ENCODE results near the gene B9D2.

The B9D2 gene

DNA sequence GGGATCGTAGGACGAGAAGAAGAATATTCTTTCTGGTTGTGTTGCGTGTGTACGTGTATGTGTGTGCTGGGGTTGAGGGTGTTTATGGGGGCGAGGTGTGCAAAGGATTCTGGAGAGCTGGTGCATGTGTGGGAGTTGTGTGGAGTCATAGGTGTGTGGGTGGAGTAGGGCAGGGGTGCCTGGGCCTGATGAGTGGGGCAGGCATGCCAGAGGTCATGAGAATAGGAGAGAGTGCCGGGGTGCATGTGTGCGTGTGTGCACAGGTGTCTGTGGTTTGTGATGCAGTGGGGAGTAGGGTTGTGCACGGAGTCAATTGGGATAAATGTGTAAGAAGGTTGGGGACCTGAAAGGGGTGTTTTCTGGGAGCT, 13.0 kb upstream of the B9D2 start:
- peak overlapping the region; percentile 21; the same call in 1 of the 2 replicates for H3K27ac ChIP-seq (ENCODE audit: extremely low read depth, low read depth, low read length)
- H3K4me1 ChIP-seq (ENCODE audit: control insufficient read depth, insufficient read depth, low read length) = peaks cover 20% of the 10 kb centered on the region
- POLR2A ChIA-PET = interaction anchor here (1.3 to 6.2 kb wide), 2 partner anchors 12 to 24 kb away, joined by 3 to 64 read pairs; partner anchors contain the start of gene B9D2
- H3K4me3 ChIP-seq (ENCODE audit: low read depth, low read length) = peak overlapping the region; percentile 34
- CTCF ChIA-PET = interaction anchor here (1.9 kb wide), 1 partner anchor 13 kb away, joined by 5 read pairs; the partner anchor contains the start of gene B9D2
- no peaks in the 10 kb centered on the region for H3K9me3 ChIP-seq (ENCODE audit: control insufficient read depth, insufficient read depth, low read depth, low read length)
- H3K36me3 ChIP-seq (ENCODE audit: control insufficient read depth in 2 of 2, insufficient read depth in 1 of 2, low read length in 2 of 2) = no peaks in the 10 kb centered on the region; a peak in 1 of 3 replicates
- TF ChIP-seq KLF1 (tag by site-specific recombination; IDR thresholded peaks at IDR 0.05) (no peak), EGR2 (tag by site-specific recombination; IDR thresholded peaks at IDR 0.05; ENCODE audit: low read depth) (peak; percentile 100), ZNF558 (tag by site-specific recombination; IDR thresholded peaks at IDR 0.05) (no peak), ZEB2 (tag by site-specific recombination; IDR thresholded peaks at IDR 0.05) (0 out of 2 replicates have a peak, but pooled peaks have one; percentile 14), ZNF214 (tag by site-specific recombination; IDR thresholded peaks at IDR 0.05; ENCODE audit: borderline replicate concordance) (no peak), KLF16 (tag by site-specific recombination; IDR thresholded peaks at IDR 0.05) (no peak), ZNF112 (tag by site-specific recombination; IDR thresholded peaks at IDR 0.05) (no peak), ZNF223 (tag by site-specific recombination; IDR thresholded peaks at IDR 0.05) (peak; percentile 71), ZFHX2 (tag by site-specific recombination; conservative IDR thresholded peaks at IDR 0.05) (peak; percentile 100), ZNF335 (tag by site-specific recombination; conservative IDR thresholded peaks at IDR 0.05) (peak; percentile 3; the same call in 1 of the 2 replicates), ZNF501 (tag by site-specific recombination; IDR thresholded peaks at IDR 0.05) (no peak), KLF8 (tag by site-specific recombination; IDR thresholded peaks at IDR 0.05) (no peak), ZBTB21 (tag by site-specific recombination; IDR thresholded peaks at IDR 0.05) (0 out of 2 replicates have a peak, but pooled peaks have one; percentile 43), ZNF10 (tag by site-specific recombination; IDR thresholded peaks at IDR 0.05) (no peak), ZNF76 (tag by site-specific recombination; IDR thresholded peaks at IDR 0.05; ENCODE audit: borderline replicate concordance, low read depth) (peak; percentile 82), HOXC10 (CRISPR knock-in tag; IDR thresholded peaks at IDR 0.05) (no peak), ZNF600 (tag by site-specific recombination; IDR thresholded peaks at IDR 0.05) (peak; percentile 43), ZNF16 (tag by site-specific recombination; IDR thresholded peaks at IDR 0.05; ENCODE audit: low read depth) (no peak), ZNF792 (tag by site-specific recombination; IDR thresholded peaks at IDR 0.05) (no peak), ZNF366 (tag by site-specific recombination; conservative IDR thresholded peaks at IDR 0.05) (peak; percentile 26; the same call in 1 of the 2 replicates), BCL11B (tag by site-specific recombination; IDR thresholded peaks at IDR 0.05; ENCODE audit: low read depth) (peak; percentile 60; the same call in 1 of the 2 replicates), ZBTB48 (tag by site-specific recombination; IDR thresholded peaks at IDR 0.05) (0 out of 2 replicates have a peak, but pooled peaks have one; percentile 52), PRDM1 (tag by site-specific recombination; IDR thresholded peaks at IDR 0.05) (no peak)
- TF ChIP-seq, protein P1, sequence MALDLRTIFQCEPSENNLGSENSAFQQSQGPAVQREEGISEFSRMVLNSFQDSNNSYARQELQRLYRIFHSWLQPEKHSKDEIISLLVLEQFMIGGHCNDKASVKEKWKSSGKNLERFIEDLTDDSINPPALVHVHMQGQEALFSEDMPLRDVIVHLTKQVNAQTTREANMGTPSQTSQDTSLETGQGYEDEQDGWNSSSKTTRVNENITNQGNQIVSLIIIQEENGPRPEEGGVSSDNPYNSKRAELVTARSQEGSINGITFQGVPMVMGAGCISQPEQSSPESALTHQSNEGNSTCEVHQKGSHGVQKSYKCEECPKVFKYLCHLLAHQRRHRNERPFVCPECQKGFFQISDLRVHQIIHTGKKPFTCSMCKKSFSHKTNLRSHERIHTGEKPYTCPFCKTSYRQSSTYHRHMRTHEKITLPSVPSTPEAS (tag by site-specific recombination; IDR thresholded peaks at IDR 0.05) = peak; percentile 56; the same call in 1 of the 2 replicates
- TF ChIP-seq, protein P2, sequence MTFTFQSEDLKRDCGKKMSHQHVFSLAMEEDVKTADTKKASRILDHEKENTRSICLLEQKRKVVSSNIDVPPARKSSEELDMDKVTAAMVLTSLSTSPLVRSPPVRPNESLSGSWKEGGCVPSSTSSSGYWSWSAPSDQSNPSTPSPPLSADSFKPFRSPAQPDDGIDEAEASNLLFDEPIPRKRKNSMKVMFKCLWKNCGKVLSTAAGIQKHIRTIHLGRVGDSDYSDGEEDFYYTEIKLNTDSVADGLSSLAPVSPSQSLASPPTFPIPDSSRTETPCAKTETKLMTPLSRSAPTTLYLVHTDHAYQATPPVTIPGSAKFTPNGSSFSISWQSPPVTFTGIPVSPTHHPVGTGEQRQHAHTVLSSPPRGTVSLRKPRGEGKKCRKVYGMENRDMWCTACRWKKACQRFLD (tag by site-specific recombination; IDR thresholded peaks at IDR 0.05) = no peak
- TF ChIP-seq, protein P3, sequence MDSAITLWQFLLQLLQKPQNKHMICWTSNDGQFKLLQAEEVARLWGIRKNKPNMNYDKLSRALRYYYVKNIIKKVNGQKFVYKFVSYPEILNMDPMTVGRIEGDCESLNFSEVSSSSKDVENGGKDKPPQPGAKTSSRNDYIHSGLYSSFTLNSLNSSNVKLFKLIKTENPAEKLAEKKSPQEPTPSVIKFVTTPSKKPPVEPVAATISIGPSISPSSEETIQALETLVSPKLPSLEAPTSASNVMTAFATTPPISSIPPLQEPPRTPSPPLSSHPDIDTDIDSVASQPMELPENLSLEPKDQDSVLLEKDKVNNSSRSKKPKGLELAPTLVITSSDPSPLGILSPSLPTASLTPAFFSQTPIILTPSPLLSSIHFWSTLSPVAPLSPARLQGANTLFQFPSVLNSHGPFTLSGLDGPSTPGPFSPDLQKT (IDR thresholded peaks at IDR 0.05; ENCODE audit: borderline replicate concordance, low read depth, low read length) = no peak
- TF ChIP-seq, protein P4, sequence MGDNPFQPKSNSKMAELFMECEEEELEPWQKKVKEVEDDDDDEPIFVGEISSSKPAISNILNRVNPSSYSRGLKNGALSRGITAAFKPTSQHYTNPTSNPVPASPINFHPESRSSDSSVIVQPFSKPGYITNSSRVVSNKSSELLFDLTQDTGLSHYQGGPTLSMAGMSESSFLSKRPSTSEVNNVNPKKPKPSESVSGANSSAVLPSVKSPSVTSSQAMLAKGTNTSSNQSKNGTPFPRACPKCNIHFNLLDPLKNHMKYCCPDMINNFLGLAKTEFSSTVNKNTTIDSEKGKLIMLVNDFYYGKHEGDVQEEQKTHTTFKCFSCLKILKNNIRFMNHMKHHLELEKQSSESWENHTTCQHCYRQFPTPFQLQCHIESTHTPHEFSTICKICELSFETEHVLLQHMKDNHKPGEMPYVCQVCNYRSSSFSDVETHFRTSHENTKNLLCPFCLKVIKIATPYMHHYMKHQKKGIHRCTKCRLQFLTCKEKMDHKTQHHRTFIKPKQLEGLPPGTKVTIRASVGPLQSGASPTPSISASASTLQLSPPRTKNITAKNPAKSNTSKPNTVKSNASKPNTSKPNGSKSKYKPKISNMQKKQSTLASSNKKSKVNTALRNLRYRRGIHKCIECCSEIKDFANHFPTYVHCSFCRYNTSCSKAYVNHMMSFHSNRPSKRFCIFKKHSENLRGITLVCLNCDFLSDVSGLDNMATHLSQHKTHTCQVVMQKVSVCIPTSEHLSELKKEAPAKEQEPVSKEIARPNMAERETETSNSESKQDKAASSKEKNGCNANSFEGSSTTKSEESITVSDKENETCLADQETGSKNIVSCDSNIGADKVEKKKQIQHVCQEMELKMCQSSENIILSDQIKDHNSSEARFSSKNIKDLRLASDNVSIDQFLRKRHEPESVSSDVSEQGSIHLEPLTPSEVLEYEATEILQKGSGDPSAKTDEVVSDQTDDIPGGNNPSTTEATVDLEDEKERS (tag by site-specific recombination; IDR thresholded peaks at IDR 0.05) = no peak
- TF ChIP-seq, protein P5, sequence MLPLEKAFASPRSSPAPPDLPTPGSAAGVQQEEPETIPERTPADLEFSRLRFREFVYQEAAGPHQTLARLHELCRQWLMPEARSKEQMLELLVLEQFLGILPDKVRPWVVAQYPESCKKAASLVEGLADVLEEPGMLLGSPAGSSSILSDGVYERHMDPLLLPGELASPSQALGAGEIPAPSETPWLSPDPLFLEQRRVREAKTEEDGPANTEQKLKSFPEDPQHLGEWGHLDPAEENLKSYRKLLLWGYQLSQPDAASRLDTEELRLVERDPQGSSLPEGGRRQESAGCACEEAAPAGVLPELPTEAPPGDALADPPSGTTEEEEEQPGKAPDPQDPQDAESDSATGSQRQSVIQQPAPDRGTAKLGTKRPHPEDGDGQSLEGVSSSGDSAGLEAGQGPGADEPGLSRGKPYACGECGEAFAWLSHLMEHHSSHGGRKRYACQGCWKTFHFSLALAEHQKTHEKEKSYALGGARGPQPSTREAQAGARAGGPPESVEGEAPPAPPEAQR (tag by site-specific recombination; IDR thresholded peaks at IDR 0.05) = no peak
- TF ChIP-seq, protein P6, sequence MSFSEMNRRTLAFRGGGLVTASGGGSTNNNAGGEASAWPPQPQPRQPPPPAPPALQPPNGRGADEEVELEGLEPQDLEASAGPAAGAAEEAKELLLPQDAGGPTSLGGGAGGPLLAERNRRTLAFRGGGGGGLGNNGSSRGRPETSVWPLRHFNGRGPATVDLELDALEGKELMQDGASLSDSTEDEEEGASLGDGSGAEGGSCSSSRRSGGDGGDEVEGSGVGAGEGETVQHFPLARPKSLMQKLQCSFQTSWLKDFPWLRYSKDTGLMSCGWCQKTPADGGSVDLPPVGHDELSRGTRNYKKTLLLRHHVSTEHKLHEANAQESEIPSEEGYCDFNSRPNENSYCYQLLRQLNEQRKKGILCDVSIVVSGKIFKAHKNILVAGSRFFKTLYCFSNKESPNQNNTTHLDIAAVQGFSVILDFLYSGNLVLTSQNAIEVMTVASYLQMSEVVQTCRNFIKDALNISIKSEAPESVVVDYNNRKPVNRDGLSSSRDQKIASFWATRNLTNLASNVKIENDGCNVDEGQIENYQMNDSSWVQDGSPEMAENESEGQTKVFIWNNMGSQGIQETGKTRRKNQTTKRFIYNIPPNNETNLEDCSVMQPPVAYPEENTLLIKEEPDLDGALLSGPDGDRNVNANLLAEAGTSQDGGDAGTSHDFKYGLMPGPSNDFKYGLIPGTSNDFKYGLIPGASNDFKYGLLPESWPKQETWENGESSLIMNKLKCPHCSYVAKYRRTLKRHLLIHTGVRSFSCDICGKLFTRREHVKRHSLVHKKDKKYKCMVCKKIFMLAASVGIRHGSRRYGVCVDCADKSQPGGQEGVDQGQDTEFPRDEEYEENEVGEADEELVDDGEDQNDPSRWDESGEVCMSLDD (tag by site-specific recombination; IDR thresholded peaks at IDR 0.05) = peak; percentile 70
